Measurements from ENCODE around the gene TCP10L. TPM values are rescaled to one million over a fixed set of nuclear protein-coding genes. Genes with fewer than 3 reads are reported as not detected.

Gene TCP10L
- total RNA-seq, 4 donors from 2014 or later = 1.0 to 10.3 (median 2.4) TPM

- no peak overlapping the region for H3K4me3 ChIP-seq
- peaks cover 3 to 90% (median 22%) of the 10 kb centered on the region in 3 donors for H3K36me3 ChIP-seq
- TF ChIP-seq CTCF (IDR thresholded peaks at IDR 0.05) (no peak), EP300 (IDR thresholded peaks at IDR 0.05) (no peak), POLR2A (IDR thresholded peaks at IDR 0.05) (no peak)
- no peak overlapping the region for H3K27ac ChIP-seq
- H3K27me3 ChIP-seq = no peaks in the 10 kb centered on the region
- H3K9me3 ChIP-seq = no peaks in the 10 kb centered on the region
- DNase-seq (ENCODE audit: low spot score in 2 of 2) = no peak
- no peaks in the 10 kb centered on the region for H3K4me1 ChIP-seq
- WGBS, 2 donors = 63 to 68% methylated on average over 8 of the region's 8 CpGs
These were observed 17.8 kb upstream of the TCP10L start for GRCh38 chr21:32603131-32603530.

GRCh38 chr21:32602099-32602498 lies 16.8 kb upstream of the TCP10L start:
- no peaks in the 10 kb centered on the region for H3K4me1 ChIP-seq
- H3K27ac ChIP-seq = no peak overlapping the region
- H3K4me3 ChIP-seq = no peak overlapping the region
- H3K36me3 ChIP-seq = peaks cover 3 to 87% (median 22%) of the 10 kb centered on the region in 3 donors
- no peak for TF ChIP-seq CTCF (IDR thresholded peaks at IDR 0.05)
- no peak for TF ChIP-seq EP300 (IDR thresholded peaks at IDR 0.05)
- no peak for TF ChIP-seq POLR2A (IDR thresholded peaks at IDR 0.05)
- H3K9me3 ChIP-seq = no peaks in the 10 kb centered on the region
- WGBS, 2 donors = 91 to 96% methylated on average over 6 of the region's 6 CpGs
- DNase-seq (ENCODE audit: low spot score in 2 of 2) = no peak
- H3K27me3 ChIP-seq = no peaks in the 10 kb centered on the region

- peaks cover 3 to 64% (median 14%) of the 10 kb centered on the region in 3 donors for H3K36me3 ChIP-seq
- H3K9me3 ChIP-seq = no peaks in the 10 kb centered on the region
- H3K4me3 ChIP-seq = no peak overlapping the region
- no peaks in the 10 kb centered on the region for H3K4me1 ChIP-seq
- TF ChIP-seq CTCF (IDR thresholded peaks at IDR 0.05) (no peak), POLR2A (IDR thresholded peaks at IDR 0.05) (no peak), EP300 (IDR thresholded peaks at IDR 0.05) (no peak)
- WGBS, 2 donors = 86 to 92% methylated on average over 8 of the region's 8 CpGs
- H3K27ac ChIP-seq = no peak overlapping the region
- no peak for DNase-seq (ENCODE audit: low spot score in 2 of 2)
- H3K27me3 ChIP-seq = no peaks in the 10 kb centered on the region
These were observed 14.2 kb upstream of the TCP10L start for GRCh38 chr21:32599526-32599925.

- peaks cover 3 to 60% (median 11%) of the 10 kb centered on the region in 3 donors for H3K36me3 ChIP-seq
- no peaks in the 10 kb centered on the region for H3K4me1 ChIP-seq
- H3K27me3 ChIP-seq = no peaks in the 10 kb centered on the region
- no peaks in the 10 kb centered on the region for H3K9me3 ChIP-seq
- no peak for DNase-seq (ENCODE audit: low spot score in 2 of 2)
- no peak overlapping the region for H3K4me3 ChIP-seq
- no peak overlapping the region for H3K27ac ChIP-seq
- TF ChIP-seq POLR2A (IDR thresholded peaks at IDR 0.05) (no peak), CTCF (IDR thresholded peaks at IDR 0.05) (no peak), EP300 (IDR thresholded peaks at IDR 0.05) (no peak)
- WGBS, 2 donors = 75 to 83% methylated on average over 5 of the region's 5 CpGs
These were observed 13.8 kb upstream of the TCP10L start for GRCh38 chr21:32599091-32599490.

- no peak for TF ChIP-seq CTCF (IDR thresholded peaks at IDR 0.05)
- no peak for TF ChIP-seq POLR2A (IDR thresholded peaks at IDR 0.05)
- TF ChIP-seq EP300 (IDR thresholded peaks at IDR 0.05) = no peak
- no peaks in the 10 kb centered on the region for H3K27me3 ChIP-seq
- no peak for DNase-seq (ENCODE audit: low spot score in 2 of 2)
- no peaks in the 10 kb centered on the region for H3K9me3 ChIP-seq
- no peaks in the 10 kb centered on the region for H3K4me1 ChIP-seq
- peaks cover 0 to 41% (median 0%) of the 10 kb centered on the region in 3 donors for H3K36me3 ChIP-seq
- no peak overlapping the region for H3K4me3 ChIP-seq
- no peak overlapping the region for H3K27ac ChIP-seq
- WGBS, 2 donors = 53 to 74% methylated on average over 6 of the region's 6 CpGs
These were observed 11.9 kb upstream of the TCP10L start for GRCh38 chr21:32597205-32597604.

Data from tibial nerve (tissue), 4 donors.